Kidney (tissue), 14 donors: Measurements from ENCODE around the gene ZSCAN25. TPM values are rescaled to one million over a fixed set of nuclear protein-coding genes. Genes with fewer than 3 reads are reported as not detected.

ENCODE experiments used
- DNase-seq, 5 donors: peaks; one replicate each; pipeline ENCODE4 v3.0.0-alpha.2; 2013 to 2020
- FAIRE-seq: peaks from 2 replicates; lab custom pipeline; 2012; peaks lifted over from hg19 to GRCh38; lab: Jason Lieb, UNC
- H3K27ac ChIP-seq, 2 donors: one replicate each; pipeline ENCODE4 v1.7.0; 2013; ENCODE audit warnings: low read depth in 2 of 2, low read length in 2 of 2, inconsistent platforms in 1 of 2
- H3K27me3 ChIP-seq: one replicate; pipeline ENCODE4 v1.7.1; 2013; ENCODE audit warnings: low read length, inconsistent platforms; ENCODE audit not compliant: control insufficient read depth, insufficient read depth
- H3K36me3 ChIP-seq, 3 donors: one replicate each; pipeline versions ENCODE4 v1.7.0 to v1.7.1; 2013; ENCODE audit warnings: low read length in 3 of 3, control low read depth in 1 of 3, inconsistent platforms in 1 of 3; ENCODE audit not compliant: insufficient read depth in 3 of 3, control insufficient read depth in 2 of 3
- H3K4me1 ChIP-seq, 3 donors: one replicate each; pipeline versions ENCODE4 v1.7.0 to v1.7.1; 2013; ENCODE audit warnings: low read length in 3 of 3, inconsistent platforms in 1 of 3, low read depth in 1 of 3; ENCODE audit not compliant: control insufficient read depth in 2 of 3, insufficient read depth in 2 of 3
- H3K4me3 ChIP-seq, 3 donors: one replicate each; pipeline versions ENCODE4 v1.7.0 to v1.8.1; 2013; ENCODE audit warnings: low read length in 3 of 3, control low read depth in 1 of 3, inconsistent platforms in 1 of 3
- H3K9ac ChIP-seq, 3 donors: one replicate each; pipeline versions ENCODE4 v1.7.0 to v1.7.1; 2013; ENCODE audit warnings: low read length in 3 of 3, control low read depth in 1 of 3, inconsistent platforms in 1 of 3
- H3K9me3 ChIP-seq, 3 donors: one replicate each; pipeline versions ENCODE4 v1.7.0 to v1.7.1; 2013; ENCODE audit warnings: low read length in 3 of 3, control low read depth in 1 of 3, inconsistent platforms in 1 of 3; ENCODE audit not compliant: control insufficient read depth in 2 of 3, insufficient read depth in 1 of 3
- CTCF ChIP-seq: IDR thresholded peaks from 3 replicates; pipeline ENCODE4 v1.5.1; 2012; ENCODE audit warnings: mild to moderate bottlenecking, moderate library complexity, borderline replicate concordance; ENCODE audit not compliant: insufficient read depth; ENCODE audit errors: extremely low read depth
- intact Hi-C: fragments of 100-400 bp; cut with DNase I; formaldehyde crosslinking; loops from one replicate; pipeline ENCODE4 v1.11.1; 2022
- polyA plus RNA-seq: library from polyadenylated mRNA; stranded (reverse); fragments of 350-450 nt; fragmentation: Illumina TruSeq; extraction: RNeasy Lipid Tissue Mini Kit (QIAGEN cat#74804); gene quantifications from one replicate; pipeline ENCODE4 v1.2.3, GENCODE V29; 2014; ENCODE audit warnings: low read depth, low replicate concordance; ENCODE audit not compliant: insufficient read depth
- total RNA-seq: library from RNA; stranded (reverse); fragmentation: NEBNext Ultra II Directional; extraction: Animal tissue kit (Norgen Biotek cat#: 25700); gene quantifications from one replicate; pipeline ENCODE4 v1.2.1, GENCODE V29; 2021
- donor health status: control.
- donor health status: control.
- donor health status: control.
- donor health status: control.
- donor health status: control.
- donor health status: DM: yes; HTN: yes; CAD: no.
- donor health status: Normal renal cell carcinoma (clear cell type).

Gene ZSCAN25
- total and polyA plus RNA-seq, 2 donors from 2014 or later = 4.7 to 20.4 TPM

- FAIRE-seq = no peak
- H3K9ac ChIP-seq = peak overlapping the region in 1 of 3 donors; percentile 6
- DNase-seq = peak in 3 of 5 donors; percentile 17 to 57 (median 51)
Observed at GRCh38 chr7:99679032-99679399, 62.3 kb downstream of the ZSCAN25 start.

GRCh38 chr7:99679400-99680191, 62.9 kb downstream of the ZSCAN25 start, which contains the start of gene CYP3A5:
CYP3A5 (minus strand) TSS chr7:99679996; CDS start chr7:99679896, 100 bp downstream.
- intact Hi-C loops = no loop called here
- Histone ChIP-seq H3K27ac (peak within 1 kb of the TSS in 1 of 2 donors; percentile 40), H3K27me3 (no peaks in the 10 kb centered on the region), H3K9ac (peak within 1 kb of the TSS in 1 of 3 donors; percentile 6), H3K36me3 (no peaks in the 10 kb centered on the region), H3K4me3 (peak within 1 kb of the TSS in 2 of 3 donors; percentile 51 to 70), H3K9me3 (no peaks in the 10 kb centered on the region), H3K4me1 (no peaks in the 10 kb centered on the region)
- FAIRE-seq (no peak), DNase-seq (no peak)
- TF ChIP-seq CTCF = no peak

More at GRCh38 chr7:99679032-99679399, 62.3 kb downstream of the ZSCAN25 start:
- Histone ChIP-seq H3K27me3 (no peaks in the 10 kb centered on the region), H3K4me1 (no peaks in the 10 kb centered on the region), H3K27ac (no peak overlapping the region), H3K4me3 (peak overlapping the region in 2 of 3 donors; percentile 51 to 70), H3K9me3 (no peaks in the 10 kb centered on the region), H3K36me3 (no peaks in the 10 kb centered on the region)
- TF ChIP-seq CTCF = no peak
- intact Hi-C loops = no loop called here

Other genes with a start within 250 kb of the ZSCAN25 start
- 216 TPM for gene ARPC1B, start 242.2 kb upstream of the ZSCAN25 start, total RNA-seq
- 74.1 TPM for gene ARPC1B, start 242.2 kb upstream of the ZSCAN25 start, polyA plus RNA-seq
- 84.7 TPM for gene PDAP1, start 208.3 kb upstream of the ZSCAN25 start, total RNA-seq
- gene PDAP1, start 208.3 kb upstream of the ZSCAN25 start, polyA plus RNA-seq = 119 TPM
- 79.0 TPM for gene BUD31, start 208.0 kb upstream of the ZSCAN25 start, total RNA-seq
- 141 TPM for gene BUD31, start 208.0 kb upstream of the ZSCAN25 start, polyA plus RNA-seq
- 5.4 TPM for gene PTCD1, start 178.1 kb upstream of the ZSCAN25 start, total RNA-seq
- 2.9 TPM for gene PTCD1, start 178.1 kb upstream of the ZSCAN25 start, polyA plus RNA-seq
- 28.9 TPM for gene CPSF4, start 178.0 kb upstream of the ZSCAN25 start, total RNA-seq
- 24.2 TPM for gene CPSF4, start 178.0 kb upstream of the ZSCAN25 start, polyA plus RNA-seq
- 225 TPM for gene ATP5MF, start 150.8 kb upstream of the ZSCAN25 start, total RNA-seq
- gene ATP5MF, start 150.8 kb upstream of the ZSCAN25 start, polyA plus RNA-seq = 1,292 TPM
- 14.8 TPM for gene ZNF789, start 144.1 kb upstream of the ZSCAN25 start, total RNA-seq
- gene ZNF789, start 144.1 kb upstream of the ZSCAN25 start, polyA plus RNA-seq = 10.6 TPM
- gene ZNF394, start 116.7 kb upstream of the ZSCAN25 start, total RNA-seq = 33.6 TPM
- gene ZNF394, start 116.7 kb upstream of the ZSCAN25 start, polyA plus RNA-seq = 15.7 TPM
- gene ZKSCAN5, start 112.3 kb upstream of the ZSCAN25 start, total RNA-seq = 9.1 TPM
- 4.6 TPM for gene ZKSCAN5, start 112.3 kb upstream of the ZSCAN25 start, polyA plus RNA-seq
- 6.8 TPM for gene FAM200A, start 64.8 kb upstream of the ZSCAN25 start, total RNA-seq
- gene FAM200A, start 64.8 kb upstream of the ZSCAN25 start, polyA plus RNA-seq = 6.9 TPM
- 66.8 TPM for gene ZNF655, start 58.3 kb upstream of the ZSCAN25 start, total RNA-seq
- 30.4 TPM for gene ZNF655, start 58.3 kb upstream of the ZSCAN25 start, polyA plus RNA-seq
- gene TMEM225B, start 18.7 kb upstream of the ZSCAN25 start, total RNA-seq = 2.6 TPM
- 1.6 TPM for gene TMEM225B, start 18.7 kb upstream of the ZSCAN25 start, polyA plus RNA-seq
- gene CYP3A5, start 63.0 kb downstream of the ZSCAN25 start, total RNA-seq = 13.5 TPM
- gene CYP3A5, start 63.0 kb downstream of the ZSCAN25 start, polyA plus RNA-seq = 7.6 TPM
- not detected for gene CYP3A7, start 118.2 kb downstream of the ZSCAN25 start, total RNA-seq
- 0.69 TPM for gene CYP3A7, start 118.2 kb downstream of the ZSCAN25 start, polyA plus RNA-seq
- not detected for gene CYP3A4, start 167.2 kb downstream of the ZSCAN25 start, total RNA-seq
- gene CYP3A4, start 167.2 kb downstream of the ZSCAN25 start, polyA plus RNA-seq = 0.37 TPM
- 0.16 TPM for gene CYP3A43, start 211.1 kb downstream of the ZSCAN25 start, total RNA-seq
- gene CYP3A43, start 211.1 kb downstream of the ZSCAN25 start, polyA plus RNA-seq = not detected